ENCODE results near the gene CHCT1.
"Not testable (repeated sequence)": the region's sequence is repeated elsewhere in the genome, so short reads cannot be mapped to it uniquely, and the experiment has no call there.

CHCT1 gene

DNA sequence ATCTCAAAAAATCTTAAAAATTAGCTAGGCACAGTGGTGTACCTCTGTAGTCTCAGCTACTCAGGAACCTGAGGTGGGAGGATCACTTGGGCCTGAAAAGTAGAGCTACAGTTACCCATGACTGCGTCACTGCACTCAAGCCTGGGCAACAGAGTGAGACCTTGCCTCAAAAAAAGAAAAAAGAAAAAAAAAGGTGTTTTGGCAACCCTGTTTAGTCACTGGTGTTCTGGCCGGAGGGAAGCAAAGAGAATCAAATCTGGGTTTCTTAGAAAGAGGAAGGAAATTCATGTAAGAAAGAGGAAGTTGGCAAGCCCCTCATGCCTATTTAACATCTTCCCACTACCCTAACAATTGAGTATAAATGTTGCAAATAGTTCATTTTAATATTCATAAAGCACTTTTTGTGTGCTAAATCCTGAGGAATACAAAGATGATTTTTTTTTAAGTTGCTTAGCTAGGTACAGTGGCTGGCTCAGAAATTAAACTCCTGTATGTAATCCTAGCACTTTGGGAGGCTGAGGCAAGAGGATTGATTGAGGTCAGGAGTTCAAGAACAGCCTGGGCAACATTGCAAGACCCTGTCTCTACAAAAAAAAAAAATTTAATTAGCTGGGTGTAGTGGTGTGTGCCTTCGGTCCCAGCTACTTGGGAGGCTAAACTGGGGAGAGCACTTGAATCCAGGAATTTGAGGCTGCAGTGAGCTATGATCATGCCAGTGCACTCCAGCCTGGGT, 23.9 kb upstream of the CHCT1 start:
- DNase-seq (ENCODE audit: low spot score), result no peak

DNA sequence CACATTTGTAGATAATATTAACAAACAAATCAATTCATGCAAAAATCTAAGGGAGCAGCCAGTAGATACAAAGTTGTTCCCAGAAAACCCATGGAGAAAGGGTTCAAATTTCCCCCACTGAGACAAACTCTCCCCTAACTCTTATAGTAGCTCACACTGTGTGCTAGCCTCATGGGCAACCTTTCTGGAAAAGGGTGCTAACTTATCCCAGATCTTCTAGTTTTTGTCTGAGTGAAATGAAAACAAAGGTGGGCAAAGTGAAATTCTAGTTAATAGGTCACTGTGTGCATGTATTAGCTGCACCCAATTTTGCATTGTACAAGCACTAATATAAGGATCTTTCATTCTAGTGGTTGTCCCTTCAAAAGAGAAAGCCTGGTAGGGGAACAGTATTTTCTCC, 20.5 kb upstream of the CHCT1 start:
- DNase-seq (ENCODE audit: low spot score), result no peak

DNA sequence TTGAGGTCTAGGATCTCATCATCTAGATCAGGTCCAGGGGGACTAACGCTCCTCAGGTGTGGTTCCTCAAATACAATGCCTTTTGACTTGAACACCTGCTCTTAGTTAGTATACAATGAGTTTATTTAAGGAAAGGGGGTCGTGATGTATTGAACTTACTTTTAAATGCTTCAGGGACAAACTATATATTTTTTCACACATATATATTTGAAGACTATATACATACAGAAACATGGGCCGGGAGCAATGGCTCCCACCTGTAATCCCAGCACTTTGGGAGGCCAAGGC, 18.8 kb upstream of the CHCT1 start:
- no peak for DNase-seq (ENCODE audit: low spot score)

DNA sequence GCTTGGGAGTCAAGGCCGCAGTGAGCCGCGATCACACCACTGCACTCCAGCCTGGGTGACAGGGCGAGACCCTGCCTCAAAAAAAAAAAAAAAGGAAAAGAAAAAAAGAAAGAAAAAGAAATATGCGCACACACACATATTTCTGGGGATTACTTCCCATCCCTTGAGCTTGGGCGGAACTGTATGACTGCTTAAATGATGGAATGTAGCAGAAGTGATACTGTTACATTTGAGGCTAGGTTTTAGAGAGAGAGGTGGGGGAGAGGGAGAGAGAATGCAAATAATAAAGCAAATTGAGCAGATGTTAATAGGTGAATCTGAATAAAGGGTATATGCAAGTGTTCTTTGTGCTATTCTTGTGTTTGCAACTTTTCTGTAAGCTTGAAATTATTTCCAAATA, 18.3 kb upstream of the CHCT1 start:
- DNase-seq (ENCODE audit: low spot score), result no peak

GRCh38 chr17:60406887-60407286, 15.4 kb upstream of the CHCT1 start:
- no peak for DNase-seq (ENCODE audit: low spot score)

DNA sequence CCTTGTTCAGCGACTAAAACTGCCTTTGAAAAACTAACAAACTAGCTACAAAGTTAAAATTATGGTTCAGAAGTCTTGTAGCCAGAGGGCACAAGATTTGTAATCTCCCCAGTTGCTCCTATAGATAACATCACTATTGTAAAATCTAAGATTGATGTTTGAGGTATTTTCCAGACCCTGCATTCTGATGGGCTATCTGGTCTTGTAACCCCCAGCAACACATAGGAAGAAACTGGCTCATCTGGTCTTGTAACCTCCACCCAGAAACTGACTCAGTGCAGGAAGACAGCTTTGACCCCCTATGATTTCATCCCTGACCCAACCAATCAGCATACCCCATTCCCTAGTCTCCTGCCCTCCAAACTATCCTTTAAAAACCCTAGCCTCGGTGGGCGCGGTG, 12.3 kb upstream of the CHCT1 start:
- no peak for DNase-seq (ENCODE audit: low spot score)

GRCh38 chr17:60412701-60413100, 9.6 kb upstream of the CHCT1 start:
- no peak for DNase-seq (ENCODE audit: low spot score)

- DNase-seq (ENCODE audit: low spot score), result no peak
Measured at GRCh38 chr17:60415146-60415545, 7.1 kb upstream of the CHCT1 start.

DNA sequence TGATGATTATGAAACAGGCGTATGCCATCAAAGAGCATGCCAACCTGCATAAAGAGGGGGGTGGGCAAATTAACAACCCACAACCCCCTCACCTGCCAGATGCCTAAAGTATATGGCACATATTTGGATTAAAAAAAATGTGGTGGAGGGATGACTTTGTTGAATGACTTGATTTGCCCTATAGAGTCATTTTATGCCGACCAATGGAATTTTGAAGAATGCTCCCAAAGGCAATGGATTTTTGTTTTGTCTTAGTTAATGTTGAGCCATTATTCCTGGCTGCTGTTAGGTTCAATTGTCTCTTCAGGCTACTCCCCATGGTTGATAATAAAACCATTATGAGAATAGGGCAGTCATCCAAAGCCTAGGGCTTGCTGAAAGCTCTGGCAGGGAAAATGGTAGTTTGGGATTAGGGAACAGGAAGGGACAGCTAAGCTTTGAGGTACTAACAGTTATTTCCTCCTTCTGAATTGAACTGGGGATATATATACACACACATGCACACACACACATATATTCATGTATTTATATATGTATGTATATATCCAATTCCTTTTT, 5.8 kb upstream of the CHCT1 start:
- peak; percentile 11 for DNase-seq (ENCODE audit: low spot score)

DNA sequence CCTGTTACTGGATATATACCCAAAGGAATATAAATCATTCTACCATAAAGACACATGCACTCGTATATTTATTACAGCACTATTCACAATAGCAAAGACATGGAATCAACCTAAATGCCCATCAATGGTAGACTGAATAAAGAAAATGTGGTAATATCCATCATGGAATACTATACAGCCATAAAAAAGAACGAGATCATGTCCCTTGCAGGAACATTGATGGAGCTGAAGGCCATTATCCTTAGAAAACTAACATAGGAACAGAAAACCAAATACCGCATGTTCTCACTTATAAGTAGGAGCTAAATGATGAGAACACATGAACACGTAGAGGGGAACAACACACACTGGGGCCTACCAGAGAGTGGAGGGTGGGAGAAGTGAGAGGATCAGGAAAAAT, 3.3 kb upstream of the CHCT1 start:
- not testable (repeated sequence) for DNase-seq (ENCODE audit: low spot score)

DNA sequence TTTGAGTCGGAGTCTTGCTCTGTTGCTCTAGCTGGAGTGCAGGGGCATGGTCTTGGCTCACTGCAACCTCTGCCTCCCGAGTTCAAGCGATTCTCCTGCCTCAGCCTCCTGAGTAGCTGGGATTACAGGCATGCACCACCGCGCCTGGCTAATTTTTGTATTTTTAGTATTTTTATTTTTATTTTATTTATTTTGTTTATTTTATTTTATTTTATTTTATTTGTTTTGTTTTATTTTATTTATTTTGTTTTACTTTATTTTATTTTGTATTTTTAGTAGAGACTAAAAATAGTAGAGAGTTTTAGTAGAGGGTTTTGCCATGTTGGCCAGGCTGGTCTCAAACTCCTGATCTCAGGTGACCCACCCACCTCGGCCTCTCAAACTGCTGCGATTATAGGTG, 2.4 kb upstream of the CHCT1 start:
- not testable (repeated sequence) for DNase-seq (ENCODE audit: low spot score)

GRCh38 chr17:60421273-60422161, 772 bp upstream of the CHCT1 start:
- peak; percentile 79 for DNase-seq (ENCODE audit: low spot score)

- no peak for DNase-seq (ENCODE audit: low spot score)
Measured at GRCh38 chr17:60423865-60424264, 1.6 kb downstream of the CHCT1 start.

- DNase-seq (ENCODE audit: low spot score), result no peak
Measured at GRCh38 chr17:60425626-60426025, 3.3 kb downstream of the CHCT1 start.

DNA sequence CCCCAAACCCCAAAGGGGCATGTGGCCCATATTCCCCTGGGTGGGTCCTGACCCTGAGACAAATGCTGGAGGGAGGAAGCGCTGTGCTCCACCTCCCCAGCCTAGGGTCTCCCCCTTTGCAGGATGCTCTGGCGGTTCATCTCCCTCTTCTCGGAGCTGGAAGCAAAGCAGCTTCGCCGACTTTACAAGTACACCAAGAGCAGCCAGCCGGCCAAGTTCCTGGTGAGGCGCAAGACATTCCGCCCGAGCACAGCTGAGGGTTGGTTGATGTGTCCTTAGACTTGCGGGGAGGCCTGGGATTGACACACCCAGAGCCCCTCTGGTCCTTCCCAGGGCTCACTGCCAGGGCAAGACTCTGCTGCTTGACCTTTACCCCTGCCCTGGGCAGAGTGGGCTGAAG, 4.3 kb downstream of the CHCT1 start:
- no peak for DNase-seq (ENCODE audit: low spot score)

DNA sequence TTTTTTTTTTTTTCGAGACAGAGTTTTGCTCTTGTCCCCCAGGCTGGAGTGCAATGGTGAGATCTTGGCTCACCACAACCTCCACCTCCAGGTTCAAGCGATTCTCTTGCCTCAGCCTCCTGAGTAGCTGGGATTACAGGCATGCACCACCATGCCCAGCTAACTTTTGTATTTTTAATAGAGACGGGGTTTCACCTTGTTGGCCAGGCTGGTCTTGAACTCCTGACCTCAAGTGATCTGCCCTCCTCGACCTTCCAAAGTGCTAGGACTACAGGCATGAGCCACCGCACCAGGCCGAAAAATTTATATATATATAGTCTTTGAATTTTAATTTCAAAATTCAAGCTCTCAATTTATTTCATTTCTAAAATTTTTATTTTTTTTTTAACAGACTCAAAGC, 6.2 kb downstream of the CHCT1 start:
- DNase-seq (ENCODE audit: low spot score), result not testable (repeated sequence)

DNA sequence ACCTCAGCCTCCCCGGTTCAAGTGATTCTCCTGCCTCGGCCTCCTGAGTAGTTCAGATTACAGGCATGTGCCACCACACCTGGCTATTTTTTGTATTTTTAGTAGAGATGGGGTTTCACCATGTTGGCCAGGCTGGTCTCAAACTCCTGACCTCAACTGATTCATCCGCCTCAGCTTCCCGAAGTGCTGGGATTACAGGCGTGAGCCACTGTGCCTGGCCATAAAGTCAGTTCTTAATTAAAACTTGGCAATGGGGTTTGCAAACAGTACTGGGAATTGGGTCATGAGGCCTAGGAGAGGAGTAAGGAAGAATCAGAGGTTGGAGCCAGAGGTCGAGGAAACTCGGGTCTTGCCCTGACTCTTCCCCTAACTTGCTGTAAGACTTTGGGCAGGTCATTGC, 8.3 kb downstream of the CHCT1 start:
- DNase-seq (ENCODE audit: low spot score), result not testable (repeated sequence)

- DNase-seq (ENCODE audit: low spot score), result not testable (repeated sequence)
Measured at GRCh38 chr17:60433021-60433997, 11.0 kb downstream of the CHCT1 start.

GRCh38 chr17:60435244-60436167, 13.2 kb downstream of the CHCT1 start:
- peak; percentile 86 for DNase-seq (ENCODE audit: low spot score)

DNA sequence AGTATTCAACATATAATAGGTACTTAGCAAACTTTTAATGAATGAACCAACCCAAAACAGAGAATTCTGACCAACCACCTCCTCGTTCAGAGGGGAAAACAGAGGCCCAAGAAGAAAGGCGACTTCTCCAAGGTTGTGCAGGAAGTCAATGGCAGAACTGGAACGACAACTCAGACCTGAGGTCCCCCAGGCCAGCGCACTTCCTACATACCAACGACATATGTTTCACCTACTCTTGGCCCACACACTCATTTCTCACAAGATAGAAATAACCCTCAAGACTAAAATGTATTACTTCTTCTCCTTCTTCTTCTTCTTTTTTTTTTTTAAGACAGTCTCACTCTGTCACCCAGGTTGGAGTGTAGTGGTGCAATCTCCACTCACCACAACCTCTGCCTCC, 14.4 kb downstream of the CHCT1 start:
- DNase-seq (ENCODE audit: low spot score), result no peak

- peak; percentile 31 for DNase-seq (ENCODE audit: low spot score)
Measured at GRCh38 chr17:60439501-60439900, 17.2 kb downstream of the CHCT1 start.
